GM10248 (cell line): ENCODE measurements around the gene DAB2IP.
"Not testable (repeated sequence)": the region's sequence is repeated elsewhere in the genome, so short reads cannot be mapped to it uniquely, and the experiment has no call there.

ENCODE experiments used
- CTCF ChIA-PET: fragments of 300-600 bp; sonication (Branson Sonifier 250); formaldehyde crosslinking; extraction: SDS; loops from one replicate; lab custom pipeline; 2021; ENCODE audit warnings: antibody characterized with exemption; lab: Yijun Ruan, JAX
- POLR2A ChIA-PET: fragments of 350-650 bp; sonication (Branson Sonifier 250); formaldehyde crosslinking; extraction: SDS; loops from one replicate; lab custom pipeline; 2020; ENCODE audit warnings: antibody characterized with exemption; lab: Yijun Ruan, JAX
- DNase-seq: peaks from one replicate; pipeline ENCODE4 v3.0.0; 2012; ENCODE audit errors: extremely low spot score
- TF ChIP-seq, protein P1 (sequence below): IDR thresholded peaks from 2 replicates; pipeline ENCODE4 v1.5.1; 2012; ENCODE audit warnings: mild to moderate bottlenecking, low read depth; ENCODE audit errors: extremely low read depth, missing control alignments, control extremely low read depth

The DAB2IP gene

GRCh38 chr9:121643473-121643872 lies 8.0 kb upstream of the DAB2IP start:
- POLR2A ChIA-PET: no interaction called here
- TF ChIP-seq, protein P1, sequence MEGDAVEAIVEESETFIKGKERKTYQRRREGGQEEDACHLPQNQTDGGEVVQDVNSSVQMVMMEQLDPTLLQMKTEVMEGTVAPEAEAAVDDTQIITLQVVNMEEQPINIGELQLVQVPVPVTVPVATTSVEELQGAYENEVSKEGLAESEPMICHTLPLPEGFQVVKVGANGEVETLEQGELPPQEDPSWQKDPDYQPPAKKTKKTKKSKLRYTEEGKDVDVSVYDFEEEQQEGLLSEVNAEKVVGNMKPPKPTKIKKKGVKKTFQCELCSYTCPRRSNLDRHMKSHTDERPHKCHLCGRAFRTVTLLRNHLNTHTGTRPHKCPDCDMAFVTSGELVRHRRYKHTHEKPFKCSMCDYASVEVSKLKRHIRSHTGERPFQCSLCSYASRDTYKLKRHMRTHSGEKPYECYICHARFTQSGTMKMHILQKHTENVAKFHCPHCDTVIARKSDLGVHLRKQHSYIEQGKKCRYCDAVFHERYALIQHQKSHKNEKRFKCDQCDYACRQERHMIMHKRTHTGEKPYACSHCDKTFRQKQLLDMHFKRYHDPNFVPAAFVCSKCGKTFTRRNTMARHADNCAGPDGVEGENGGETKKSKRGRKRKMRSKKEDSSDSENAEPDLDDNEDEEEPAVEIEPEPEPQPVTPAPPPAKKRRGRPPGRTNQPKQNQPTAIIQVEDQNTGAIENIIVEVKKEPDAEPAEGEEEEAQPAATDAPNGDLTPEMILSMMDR: no peak
- CTCF ChIA-PET: interaction anchor here (0.7 kb wide), 1 partner anchor 15 kb away, joined by 3 read pairs; no protein-coding TSS in a partner anchor

DNA sequence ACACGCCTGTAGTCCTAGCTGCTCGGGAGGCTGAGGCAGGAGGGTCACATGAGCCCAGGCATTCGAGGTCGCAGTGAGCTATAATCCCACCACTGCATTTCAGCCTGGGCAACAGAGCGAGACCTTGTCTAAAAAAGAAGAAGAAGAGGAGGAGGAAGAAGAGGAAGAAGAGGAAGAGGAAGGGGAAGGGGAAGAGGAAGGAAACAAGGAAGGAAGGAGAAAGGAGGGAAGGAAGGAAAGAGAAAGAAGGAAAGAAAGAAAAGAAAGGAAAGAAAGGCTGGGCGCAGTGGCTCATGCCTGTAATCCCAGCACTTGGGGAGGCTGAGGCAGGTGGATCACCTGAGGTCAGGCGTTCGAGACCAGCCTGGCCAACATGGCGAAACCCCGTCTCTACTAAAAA lies 7.4 kb upstream of the DAB2IP start:
- POLR2A ChIA-PET, DNase-seq: not testable (repeated sequence)
- CTCF ChIA-PET: interaction anchor here (1.0 kb wide), 1 partner anchor 24 kb away, joined by 3 read pairs; no protein-coding TSS in a partner anchor

More at GRCh38 chr9:121643473-121643872, 8.0 kb upstream of the DAB2IP start:
- DNase-seq: no peak

DNA sequence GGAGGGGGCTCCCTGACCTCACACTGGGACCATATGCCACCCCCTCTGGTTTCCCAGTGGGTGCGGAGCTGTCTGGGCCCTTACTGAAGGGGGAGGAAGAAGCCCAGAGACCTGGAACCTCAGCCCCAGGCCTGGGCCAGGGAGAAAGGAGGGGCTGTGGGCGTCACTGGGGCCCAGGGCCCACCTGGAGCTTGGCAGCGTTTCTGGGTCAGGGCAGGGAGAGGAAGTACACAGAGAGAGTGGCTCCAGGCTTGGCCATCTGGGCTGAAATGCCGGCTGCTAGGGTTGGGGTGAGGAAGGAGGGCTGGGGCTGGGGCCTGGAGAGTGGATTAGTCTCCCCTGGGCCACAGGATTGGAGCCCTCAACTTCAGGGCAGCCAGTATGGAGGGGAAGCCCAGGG lies 6.4 kb upstream of the DAB2IP start:
- POLR2A ChIA-PET: no interaction called here
- TF ChIP-seq, protein P1: no peak
- CTCF ChIA-PET: interaction anchor here (1.0 kb wide), 1 partner anchor 25 kb away, joined by 3 read pairs; no protein-coding TSS in a partner anchor
- no peak for DNase-seq

DNA sequence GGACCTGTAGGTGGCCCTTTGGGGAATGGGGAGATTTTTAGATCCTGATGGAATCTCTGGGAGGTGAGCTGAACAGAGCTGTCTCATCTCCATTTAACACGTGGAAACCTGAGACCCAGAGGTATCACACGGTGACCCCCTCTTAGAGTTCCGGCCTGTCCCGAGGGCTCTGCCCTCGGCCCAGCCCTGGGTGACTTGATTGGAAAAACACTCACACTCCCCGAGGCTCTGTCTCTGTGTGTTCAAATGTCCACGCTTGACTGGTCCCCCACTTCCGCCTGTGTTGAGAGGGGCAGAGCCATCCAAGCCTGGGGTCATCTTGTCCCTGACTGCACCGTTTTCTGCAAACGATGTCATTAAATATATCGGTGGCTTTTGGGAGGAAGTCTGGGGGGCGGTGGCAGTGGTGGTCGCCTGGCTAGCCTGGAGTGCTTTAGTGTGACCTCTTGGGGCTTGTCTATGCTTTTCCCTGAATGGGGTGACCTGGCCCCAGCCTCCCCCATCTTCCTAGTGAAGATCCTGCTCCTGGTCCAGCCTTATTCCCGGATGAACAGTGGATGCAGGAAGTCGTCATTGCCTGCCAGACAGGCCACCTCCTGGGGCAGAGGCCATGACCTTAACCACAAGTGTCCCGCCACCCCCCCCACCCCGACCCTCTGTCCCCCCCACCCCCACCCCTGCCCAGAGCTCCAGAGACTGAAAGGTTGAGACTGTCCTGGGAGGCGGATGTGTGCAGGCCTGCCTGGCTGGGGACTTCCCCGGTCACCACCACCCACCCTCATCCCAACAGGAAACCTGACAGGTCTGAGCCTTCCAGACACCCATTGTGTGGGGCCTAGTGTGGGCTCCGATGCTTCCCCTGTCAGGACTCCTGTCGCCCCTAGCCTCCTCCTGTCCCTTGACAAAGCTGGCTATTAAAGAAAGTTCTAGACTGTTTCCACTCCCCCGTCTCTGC lies 5.3 kb upstream of the DAB2IP start:
- ChIA-PET CTCF (no interaction called here), POLR2A (no interaction called here)
- DNase-seq: no peak
- TF ChIP-seq, protein P1: no peak

DNA sequence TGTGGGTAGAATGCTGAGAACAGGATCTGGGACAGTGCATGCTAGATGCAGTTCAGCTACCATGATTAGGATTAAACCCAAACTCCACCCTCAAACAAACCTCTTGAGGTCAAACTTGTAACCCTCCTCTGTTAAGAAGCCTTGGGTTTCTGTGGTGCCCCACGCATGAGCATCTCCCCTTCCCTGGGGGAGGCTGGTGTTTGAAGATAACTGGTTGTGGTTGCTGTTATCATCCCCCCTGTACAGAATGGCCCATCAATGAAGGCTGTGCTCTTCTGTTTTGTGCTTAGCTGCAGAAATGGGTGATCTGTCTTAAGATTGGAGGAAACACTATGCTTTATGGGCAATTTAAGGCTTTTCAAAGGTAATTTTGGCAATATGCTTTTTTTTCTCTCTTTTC lies 4.4 kb upstream of the DAB2IP start:
- DNase-seq: no peak
- POLR2A ChIA-PET: no interaction called here
- CTCF ChIA-PET: no interaction called here
- TF ChIP-seq, protein P1: no peak

GRCh38 chr9:121648172-121648571 lies 3.3 kb upstream of the DAB2IP start:
- TF ChIP-seq, protein P1: no peak
- ChIA-PET POLR2A (no interaction called here), CTCF (no interaction called here)
- DNase-seq: no peak

- TF ChIP-seq, protein P1: no peak
- ChIA-PET POLR2A (no interaction called here), CTCF (no interaction called here)
- DNase-seq: no peak
Observed at GRCh38 chr9:121648799-121649198, 2.6 kb upstream of the DAB2IP start.
